GM18508 (cell line): ENCODE measurements around the gene HOXC11.

Experiments
- ATAC-seq: cut with Tn5 transposase; IDR thresholded peaks from one replicate; pipeline ENCODE4 v1.9.1; 2021; ENCODE audit warnings: moderate number of reproducible peaks; ENCODE audit not compliant: insufficient read depth, unreplicated experiment

HOXC11 gene

DNA sequence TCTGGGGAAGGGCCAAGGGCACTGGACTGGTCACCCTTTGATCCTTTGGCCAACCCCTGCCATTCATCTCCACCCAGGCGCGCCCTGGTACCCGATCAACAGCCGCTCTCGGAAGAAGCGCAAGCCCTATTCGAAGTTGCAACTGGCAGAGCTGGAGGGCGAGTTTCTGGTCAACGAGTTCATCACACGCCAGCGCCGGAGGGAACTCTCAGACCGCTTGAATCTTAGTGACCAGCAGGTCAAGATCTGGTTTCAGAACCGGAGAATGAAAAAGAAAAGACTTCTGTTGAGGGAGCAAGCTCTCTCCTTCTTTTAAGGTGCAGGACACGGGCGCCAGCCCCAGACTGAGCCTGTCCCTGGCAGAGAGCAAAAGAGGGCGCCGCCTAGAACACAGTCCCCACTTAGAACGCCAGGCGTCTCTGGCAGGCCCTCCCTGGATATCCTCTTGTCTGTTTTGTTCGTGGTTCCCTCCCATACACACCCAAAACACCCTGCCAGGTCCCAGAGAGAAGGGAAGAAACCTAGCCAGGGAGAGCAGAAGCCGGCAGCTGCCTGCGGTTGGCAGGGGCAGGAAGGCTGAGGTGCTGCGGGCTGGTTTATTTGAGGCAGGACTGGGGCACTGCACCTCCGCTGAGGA, 16.6 kb upstream of the HOXC11 start:
- no peak for ATAC-seq

DNA sequence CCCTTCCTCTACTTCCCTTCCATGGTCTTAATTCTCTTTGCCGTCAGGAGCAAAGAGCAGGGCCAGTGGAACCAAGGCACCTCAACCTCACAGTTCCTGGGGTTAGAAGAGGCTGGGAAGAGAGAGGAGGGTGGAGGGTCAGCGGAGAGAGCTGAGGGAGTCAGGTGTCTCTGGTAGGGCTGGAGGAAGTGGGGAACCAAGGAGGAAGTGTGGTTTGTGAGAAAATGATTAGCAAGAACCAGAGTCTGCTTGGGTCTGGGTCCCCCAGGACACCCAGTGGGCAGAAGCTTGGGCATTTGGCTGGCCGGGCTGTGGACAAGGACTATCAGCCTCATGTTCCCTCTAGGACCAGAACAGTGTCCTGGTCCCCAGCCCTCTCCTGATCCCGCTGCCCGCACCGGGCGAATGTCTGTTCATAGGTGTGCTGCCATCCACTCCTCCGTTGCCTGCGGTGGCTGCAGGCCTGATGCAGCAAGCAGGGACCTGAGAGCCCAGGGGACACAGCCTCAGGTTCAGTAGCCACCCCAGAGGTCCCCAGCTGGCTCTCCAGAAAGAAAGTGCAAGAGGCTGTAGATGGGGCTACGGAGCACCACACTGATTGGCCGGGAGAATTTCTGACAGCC, 15.9 kb upstream of the HOXC11 start:
- ATAC-seq: no peak

DNA sequence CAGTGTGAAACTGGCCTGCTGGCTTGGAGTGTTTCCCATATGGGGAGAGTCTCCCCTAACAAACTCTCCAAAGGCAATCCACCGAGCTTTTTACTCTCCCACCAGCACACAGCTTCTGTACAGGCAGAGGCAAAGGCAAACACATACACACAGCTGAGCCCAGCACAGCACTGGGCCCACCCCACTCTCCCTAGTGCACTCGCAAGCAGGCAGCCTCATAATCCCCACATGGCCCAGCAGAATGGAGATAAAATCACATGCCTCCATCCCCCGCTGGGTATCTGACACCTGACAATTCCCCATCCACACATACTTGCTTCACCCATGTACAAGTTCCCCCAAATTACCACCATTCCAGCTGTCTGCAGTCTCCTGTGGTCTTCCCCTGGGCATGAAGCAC, 14.8 kb upstream of the HOXC11 start:
- no peak for ATAC-seq

DNA sequence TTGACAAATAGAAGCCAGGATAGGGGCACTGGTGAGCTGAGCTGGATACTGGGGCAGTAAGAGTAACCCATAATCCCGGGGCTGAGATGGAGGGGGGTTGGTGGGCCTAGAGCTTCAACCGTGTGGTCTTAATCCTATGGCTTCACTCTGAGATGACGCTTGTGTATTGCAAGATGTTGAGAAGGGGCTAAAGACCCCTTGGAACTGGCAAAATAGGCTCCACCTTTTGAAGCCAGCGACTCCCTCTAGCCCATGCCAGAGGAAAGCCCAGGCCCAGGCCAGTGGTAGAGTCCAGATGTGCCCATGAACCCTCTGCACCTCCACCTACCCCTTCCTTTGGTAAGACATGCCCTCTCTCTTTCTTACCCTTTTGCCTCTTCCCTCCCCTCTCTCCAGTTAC, 13.6 kb upstream of the HOXC11 start:
- no peak for ATAC-seq

DNA sequence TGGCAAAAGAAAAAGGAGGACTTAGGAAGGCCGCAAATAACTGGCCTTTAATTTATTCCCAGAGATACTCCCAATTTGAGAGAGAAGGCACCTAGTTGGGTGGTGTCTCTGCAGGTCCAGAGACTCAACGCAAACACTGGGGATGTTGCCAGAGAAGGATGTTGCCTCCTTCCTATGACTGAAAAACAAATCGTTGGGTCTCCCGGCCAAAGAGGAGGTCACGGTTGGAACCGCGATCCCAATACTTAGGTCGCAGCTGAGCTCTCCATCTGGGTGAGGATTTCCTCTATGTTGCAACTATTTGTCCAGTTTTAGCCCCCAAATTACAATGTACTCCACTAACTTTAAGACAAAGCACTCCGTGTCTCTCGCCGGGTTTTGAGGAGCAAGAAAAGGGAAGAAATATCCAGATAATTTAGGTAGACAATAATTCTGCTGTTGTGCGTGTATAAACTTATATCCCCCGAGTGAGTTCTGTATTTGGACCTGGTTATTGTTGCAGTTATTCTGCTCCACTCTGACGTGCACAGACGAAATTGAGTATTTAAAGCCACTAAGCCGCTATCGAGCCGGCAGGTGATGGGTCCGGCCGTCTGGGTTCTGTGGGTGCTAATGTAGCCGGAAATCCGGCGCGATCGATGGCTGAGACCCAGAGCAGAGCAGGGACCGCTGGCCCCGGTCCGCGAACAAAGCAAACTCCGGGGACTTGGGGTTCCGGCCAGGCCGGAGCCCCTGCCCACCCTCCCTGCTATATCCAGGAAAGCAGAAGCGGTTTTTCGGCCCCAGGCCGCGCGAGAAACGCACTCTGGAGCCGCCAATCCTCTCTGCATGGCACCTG, 12.5 kb upstream of the HOXC11 start:
- ATAC-seq: no peak

DNA sequence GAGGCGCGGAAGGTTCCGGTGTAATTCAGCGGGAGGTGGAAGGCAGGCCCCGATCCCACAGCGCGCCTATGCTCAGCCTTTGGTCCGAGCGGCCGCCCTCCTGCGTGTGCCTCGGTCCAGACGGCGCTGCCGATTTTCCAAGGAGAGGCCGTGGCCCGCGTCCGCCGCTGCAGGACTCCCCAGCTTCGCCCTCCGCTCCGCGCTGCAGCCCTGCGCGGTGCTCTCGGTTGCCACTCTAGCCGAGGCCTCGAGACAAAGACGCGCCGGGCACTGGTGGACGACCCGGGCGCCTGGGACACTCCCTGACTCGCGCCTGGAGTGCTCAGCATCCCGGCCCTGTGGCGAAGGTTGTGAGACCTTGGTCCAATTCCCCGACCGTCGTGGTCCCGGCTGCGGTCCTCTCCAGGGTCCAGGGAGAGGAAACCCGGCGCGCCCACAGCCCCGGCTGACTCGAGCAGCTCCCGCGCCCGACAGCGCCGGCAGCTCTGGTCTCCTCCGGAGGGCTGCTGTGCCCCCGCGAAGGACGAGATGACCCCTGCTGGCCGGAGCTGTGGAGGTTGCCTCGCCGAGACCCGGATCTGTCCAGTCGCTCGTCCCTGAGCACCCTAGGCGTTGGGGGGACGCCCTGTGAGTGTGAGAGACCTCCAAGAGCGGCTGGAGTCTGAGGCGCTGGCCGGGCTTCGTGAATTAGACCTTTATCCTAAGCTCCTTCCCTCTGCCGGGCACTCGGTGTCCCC, 11.7 kb upstream of the HOXC11 start:
- ATAC-seq: no peak

DNA sequence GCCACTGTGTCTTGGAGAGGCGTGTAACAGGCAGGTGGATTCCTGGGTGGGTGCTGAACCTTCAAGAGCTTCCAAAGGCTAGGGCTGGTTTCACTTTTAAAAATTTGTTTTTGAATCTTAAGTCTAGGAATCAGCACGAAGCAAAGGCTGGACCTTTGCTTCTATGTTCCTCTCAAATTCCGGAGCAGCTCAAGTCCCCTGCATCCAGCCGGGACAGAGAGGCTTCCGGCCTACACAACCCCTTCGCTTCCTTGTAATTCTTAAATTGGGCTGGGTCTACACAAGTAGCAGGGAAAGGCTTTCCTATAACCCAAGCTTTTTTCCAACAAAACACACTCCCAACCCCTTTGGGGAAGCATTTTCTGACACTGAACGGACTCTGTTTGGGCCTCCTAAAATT, 9.9 kb upstream of the HOXC11 start:
- ATAC-seq: no peak

DNA sequence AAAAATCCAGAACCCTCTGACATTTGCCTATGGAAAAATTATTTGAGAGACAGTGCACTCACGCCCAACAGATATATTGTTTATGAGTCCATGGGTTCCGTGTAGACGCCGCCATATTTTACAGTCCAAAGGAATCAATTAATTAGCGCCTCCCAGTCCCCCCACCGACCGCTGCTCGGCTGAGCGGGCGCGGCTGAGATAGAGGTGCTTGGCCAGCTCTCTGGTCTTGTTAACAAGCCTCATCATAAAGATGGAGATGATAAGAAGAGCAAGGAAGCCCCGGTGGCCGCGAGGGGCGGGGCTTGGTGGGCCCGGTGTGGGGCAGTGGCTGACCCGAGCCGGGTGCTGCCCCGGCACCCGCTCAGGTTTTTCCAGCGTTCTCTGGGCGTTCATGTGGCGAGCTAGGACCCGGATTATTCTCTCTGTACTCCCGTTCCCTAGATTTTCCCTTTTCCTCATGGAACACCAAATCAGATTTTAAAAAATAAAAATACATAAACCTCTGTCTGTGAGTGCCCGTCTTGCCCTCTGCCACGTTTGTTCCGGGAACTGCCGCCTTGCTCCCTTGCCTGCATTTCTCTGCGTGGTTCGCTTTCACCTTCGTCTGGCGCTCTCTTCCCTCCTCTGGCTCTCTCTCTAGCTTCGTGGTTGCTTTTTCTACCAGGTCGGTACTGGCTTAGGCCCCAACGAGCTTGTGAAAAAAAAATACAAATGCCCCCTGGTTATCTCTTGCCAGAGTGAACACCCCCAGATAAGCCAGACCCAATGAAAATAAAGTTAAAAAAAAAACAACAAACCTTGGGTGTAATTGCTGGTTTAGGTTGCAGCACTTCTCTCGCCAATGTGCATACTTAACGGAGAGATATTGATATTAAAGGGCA, 9.3 kb upstream of the HOXC11 start:
- no peak for ATAC-seq

DNA sequence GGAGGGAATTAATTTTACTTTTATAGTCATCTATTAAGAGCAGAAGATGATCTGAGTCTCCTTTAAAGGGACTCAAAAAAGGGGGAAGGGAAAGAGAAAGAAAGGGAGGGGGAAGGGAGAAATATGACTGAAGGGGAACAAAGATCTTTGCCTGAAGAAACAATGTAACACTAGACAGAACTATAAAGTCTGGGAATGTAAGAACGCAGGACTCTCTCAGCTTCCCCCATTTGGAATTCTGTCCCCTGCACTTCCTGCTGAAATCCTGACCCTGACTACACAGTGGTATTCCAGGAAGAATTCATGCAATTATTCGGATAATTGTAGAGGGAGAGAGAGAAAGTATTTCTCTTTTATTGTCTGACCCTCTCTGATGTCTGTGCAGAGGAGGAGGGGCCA, 8.6 kb upstream of the HOXC11 start:
- no peak for ATAC-seq

DNA sequence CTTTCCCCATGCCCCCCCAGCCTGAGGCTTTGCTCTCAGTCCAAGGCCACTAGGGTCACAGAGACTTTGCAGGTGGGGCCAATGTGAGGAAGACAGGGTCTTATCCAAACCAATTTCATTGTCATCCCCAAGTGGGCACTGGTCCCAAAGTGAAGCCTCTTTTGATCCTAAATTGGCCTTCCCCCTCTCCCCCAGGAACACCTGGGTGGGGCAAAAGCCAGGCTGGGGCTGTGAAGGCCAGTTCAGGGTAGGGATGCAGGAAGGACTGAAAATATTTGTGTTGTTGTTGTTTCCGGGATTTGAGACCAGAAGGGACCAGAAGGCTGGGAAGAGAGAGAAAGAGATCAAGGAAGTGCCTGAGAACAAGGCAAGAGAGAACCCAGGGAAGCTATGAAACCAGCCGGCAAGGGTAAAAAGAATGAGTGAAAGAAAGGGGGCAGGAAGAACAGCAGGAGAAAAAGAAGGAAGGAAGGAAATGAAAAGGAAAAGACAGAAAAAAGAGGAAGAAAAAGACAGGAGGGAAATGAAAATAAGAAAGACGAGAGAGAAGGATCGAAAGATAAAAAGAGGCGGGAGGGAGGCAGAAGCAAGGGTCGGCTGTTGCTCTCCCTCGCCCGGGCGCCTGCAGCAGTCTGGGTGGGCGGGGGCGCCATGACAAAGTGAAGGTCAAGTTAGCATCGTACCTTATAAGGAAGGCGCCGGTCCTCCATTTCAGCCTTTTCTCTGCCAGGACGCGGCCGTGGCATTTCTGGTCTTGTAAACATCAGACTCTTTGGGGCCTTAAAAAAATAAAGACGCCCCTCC, 7.4 kb upstream of the HOXC11 start:
- no peak for ATAC-seq

DNA sequence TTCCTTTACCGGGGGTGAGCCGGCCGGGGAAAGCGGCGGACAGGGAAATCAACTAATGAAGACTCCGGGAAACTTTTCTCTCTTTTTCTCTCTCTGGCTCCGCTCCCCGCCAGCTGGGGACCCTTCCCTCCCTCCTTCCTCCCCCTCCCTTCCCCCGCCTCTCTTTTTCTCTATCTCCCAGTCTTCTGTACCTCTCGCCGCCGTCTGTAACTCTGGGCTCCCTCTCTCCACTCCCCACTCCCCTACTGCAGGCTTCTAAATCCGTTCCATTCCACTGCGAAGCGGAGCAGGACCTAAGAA, 6.9 kb upstream of the HOXC11 start:
- ATAC-seq: no peak

DNA sequence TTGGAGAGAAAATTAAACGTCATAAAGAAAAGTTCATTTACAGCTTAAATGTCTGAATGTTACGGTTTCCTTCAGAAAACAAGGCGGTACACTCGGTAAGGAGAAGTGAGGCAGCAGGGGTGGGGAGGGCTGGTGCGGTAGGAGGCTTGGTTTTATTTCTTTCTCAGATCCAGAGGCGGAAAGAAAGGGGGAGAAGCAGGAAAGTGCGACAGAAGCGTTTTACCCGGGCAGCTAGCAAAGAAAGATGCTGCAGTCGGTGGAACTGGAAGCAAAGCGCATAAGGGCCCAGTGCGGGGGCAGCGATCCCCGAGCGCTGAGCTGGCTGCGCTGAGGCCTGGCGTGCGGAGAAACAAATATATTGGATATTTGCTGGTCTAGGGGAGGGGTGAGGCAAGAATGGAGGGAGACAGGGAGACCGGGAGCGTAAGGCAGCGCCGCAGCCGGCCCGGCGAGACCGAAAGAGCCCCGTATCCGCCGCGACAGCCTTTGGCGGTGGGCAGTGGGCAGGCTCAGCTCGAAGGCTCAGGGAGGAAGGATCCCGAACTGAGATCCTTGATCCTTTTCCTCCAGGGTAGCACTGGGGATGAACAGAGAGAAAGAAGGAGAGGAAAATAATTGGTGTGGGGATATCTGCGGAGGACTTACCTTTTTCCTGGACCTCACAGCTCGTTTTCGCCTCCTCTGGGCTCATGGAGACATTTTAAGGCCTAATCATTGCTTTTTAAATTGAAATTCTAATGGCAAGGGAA, 6.4 kb upstream of the HOXC11 start:
- no peak for ATAC-seq

DNA sequence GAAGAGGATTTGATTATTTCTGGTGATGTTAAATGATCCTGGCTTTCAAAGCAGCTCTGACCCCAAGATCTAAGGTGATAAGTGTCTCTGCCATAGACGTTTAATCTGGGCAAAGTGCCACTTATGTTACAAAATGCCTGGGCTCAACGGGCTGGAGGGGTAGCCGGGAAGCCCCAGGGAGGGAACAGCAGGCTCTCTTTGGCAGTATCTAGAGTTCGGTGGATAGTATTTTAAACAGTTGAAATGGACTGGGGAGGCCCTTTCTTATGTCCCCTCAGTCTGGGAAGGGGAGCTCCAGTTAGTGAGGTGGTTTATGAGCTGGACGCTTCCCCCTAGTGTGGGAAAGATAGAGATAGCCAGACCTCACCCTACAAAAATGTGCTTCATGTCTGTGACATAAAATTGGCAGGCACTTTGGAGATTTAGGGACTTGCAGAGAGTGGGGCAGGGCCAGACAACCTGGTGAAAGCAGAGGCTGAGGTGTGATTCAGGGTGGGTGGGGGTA, 5.5 kb upstream of the HOXC11 start:
- no peak for ATAC-seq

DNA sequence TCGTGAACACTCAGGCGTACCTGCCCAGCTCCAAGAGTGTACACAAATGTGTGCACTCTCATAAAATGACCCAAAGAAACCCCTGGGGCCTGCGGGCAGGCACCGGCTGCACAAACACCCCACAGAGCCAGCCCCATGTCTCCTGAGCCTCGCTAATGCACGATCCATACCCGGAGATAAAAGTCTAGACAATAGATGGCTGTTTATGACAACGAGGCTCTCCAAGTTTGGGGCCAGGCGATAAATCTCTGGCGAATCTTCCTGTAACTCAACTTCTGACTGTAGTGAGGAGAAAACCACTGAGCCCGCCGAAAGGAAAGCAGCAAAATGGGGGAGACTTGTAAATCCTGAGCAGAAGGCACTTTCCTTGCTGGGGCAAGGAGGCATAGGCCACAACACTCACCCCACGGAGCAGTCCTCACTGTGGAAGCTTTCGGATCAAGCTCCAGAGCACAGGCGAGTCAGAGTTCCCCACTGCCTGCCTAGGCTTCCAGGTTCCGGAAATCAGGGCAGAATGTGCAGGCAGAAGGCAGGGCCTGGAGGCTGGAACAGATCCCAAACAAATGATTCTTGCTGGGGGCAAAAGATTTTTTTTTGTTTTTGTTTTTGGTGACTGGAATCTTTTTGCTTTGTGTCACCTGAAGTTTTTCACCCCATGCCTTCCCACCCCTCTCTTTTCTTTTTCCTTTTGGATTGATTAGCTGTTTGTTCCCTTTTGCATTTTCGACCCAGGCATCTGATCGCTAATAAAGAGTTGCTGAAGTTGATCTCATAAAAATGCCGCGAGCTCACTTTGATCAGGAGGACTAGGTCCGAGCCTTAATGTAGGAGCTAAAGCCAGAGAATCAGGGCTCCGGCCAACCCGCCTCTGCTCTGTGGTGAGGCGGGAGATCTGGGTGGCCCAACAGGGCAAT, 4.5 kb upstream of the HOXC11 start:
- no peak for ATAC-seq

DNA sequence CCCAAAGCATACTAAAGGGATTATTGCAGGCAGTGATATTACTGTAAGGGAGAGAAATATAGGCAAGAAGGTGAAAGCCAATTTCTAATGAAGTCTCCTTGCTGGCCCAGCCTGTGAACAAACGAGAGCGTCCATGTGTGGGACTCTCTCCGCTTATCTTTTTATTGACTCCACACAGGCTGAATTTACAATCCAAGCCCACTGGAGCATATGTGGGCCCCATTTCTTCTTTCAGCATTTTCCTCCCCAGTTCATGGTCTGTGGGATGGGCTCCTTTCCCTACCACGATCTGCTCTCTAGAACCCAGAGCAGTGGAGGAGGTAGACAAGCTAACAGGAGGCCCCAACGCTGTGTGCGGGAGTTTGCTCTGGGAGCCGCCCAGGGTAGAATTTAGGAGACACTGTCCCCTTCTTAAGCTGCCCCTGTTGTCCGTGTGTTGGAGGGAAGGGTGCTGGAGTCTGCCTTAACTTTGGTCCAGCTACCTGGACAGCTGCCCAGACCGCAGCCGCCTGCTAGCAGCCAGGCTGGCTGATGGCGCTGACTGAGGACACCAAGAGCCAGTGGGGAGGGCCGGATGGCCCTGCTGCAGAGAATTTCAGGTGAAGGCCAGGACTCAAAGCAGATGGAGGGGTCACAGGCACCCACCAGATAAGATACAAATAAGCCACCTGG, 3.2 kb upstream of the HOXC11 start:
- ATAC-seq: no peak

DNA sequence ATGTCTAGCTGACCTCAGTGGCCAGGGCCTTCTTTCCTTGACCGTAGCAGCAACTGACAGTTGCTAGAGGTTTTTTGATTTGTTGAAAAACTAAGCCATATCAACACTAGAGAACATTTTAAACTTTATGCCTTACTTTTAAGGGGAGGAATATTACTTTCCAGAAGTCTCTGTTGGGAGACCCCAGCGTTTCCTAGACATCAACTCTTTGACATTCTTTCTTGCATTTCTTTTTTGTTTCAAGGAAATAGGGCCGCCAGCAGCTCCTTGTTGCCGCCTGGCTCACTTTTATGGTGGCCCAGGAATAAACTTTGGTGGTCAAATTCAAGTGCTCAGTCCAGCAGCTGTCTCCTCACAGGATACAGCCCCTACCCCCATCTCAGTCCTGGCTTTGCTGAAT, 2.5 kb upstream of the HOXC11 start:
- no peak for ATAC-seq

DNA sequence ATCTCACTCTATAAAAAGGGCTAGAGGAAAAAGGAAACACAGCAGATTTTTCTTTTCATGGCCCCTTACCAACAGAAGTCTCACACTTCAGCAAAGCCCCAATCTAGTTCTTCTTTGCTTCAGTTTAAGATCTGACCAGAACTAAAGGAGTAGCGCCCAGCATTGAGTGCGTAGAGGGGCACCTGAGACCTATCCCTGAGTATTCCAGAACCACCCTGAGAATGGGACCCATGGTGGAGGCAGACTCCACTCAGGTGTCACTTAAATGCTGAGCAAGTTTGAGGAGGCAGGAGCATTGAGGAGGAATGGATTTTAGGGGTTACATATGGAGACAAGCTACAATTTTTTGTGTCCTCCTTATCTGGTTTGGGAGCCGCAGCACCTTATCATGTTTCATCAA, 1.8 kb upstream of the HOXC11 start:
- ATAC-seq: no peak
